CD14-positive monocyte (primary cell): Measurements from ENCODE around the gene FNDC3B. TPM values are rescaled to one million over a fixed set of nuclear protein-coding genes. Genes with fewer than 3 reads are reported as not detected.

ENCODE experiments used
- DNase-seq, 3 donors: peaks; one replicate each; pipeline ENCODE4 v3.0.0-alpha.2; 2011 to 2022
- H2AFZ ChIP-seq: 2 replicates; pipeline ENCODE4 v1.6.0; 2012; ENCODE audit warnings: mild to moderate bottlenecking, low read depth, low read length, inconsistent platforms; ENCODE audit not compliant: insufficient read depth, poor library complexity, severe bottlenecking
- H3K27ac ChIP-seq, 2 donors: 1 replicate in 1 of 2; 2 replicates in 1 of 2; pipeline ENCODE4 v1.5.1; 2012 to 2013; ENCODE audit warnings: low read length in 2 of 2, control low read depth in 1 of 2, inconsistent platforms in 1 of 2, low read depth in 1 of 2, mild to moderate bottlenecking in 1 of 2
- H3K27me3 ChIP-seq, 2 donors: one replicate each; pipeline versions ENCODE4 v1.6.0 to v1.6.1; 2011 to 2013; ENCODE audit warnings: low read length in 2 of 2; ENCODE audit not compliant: control insufficient read depth in 2 of 2, insufficient read depth in 2 of 2
- H3K36me3 ChIP-seq, 2 donors: replicated peaks in 1 of 2; 1 replicate in 1 of 2; 2 replicates in 1 of 2; pipeline versions ENCODE4 v1.5.1 to v1.6.1; 2012 to 2013; ENCODE audit warnings: low read length in 2 of 2, control low read depth in 1 of 2, inconsistent platforms in 1 of 2, mild to moderate bottlenecking in 1 of 2; ENCODE audit not compliant: insufficient read depth in 2 of 2, control insufficient read depth in 1 of 2
- H3K4me1 ChIP-seq, 2 donors: 1 replicate in 1 of 2; 2 replicates in 1 of 2; pipeline versions ENCODE4 v1.5.1 to v1.6.1; 2012 to 2013; ENCODE audit warnings: low read length in 2 of 2, control low read depth in 1 of 2, inconsistent platforms in 1 of 2, mild to moderate bottlenecking in 1 of 2, moderate library complexity in 1 of 2; ENCODE audit not compliant: insufficient read depth in 2 of 2, control insufficient read depth in 1 of 2
- H3K4me2 ChIP-seq: replicated peaks from 2 replicates; pipeline ENCODE3; 2012; ENCODE audit warnings: low read length, moderate library complexity, mild to moderate bottlenecking; ENCODE audit not compliant: poor library complexity, severe bottlenecking; ENCODE audit errors: extremely low read depth
- H3K4me3 ChIP-seq, 3 experiments: fragments of 200-600 bp in 1 of 3; sonication (generic) in 1 of 3; replicated peaks in 1 of 3; 1 replicate in 2 of 3; 2 replicates in 1 of 3; pipeline ENCODE4 v1.5.1; 2011 to 2013; ENCODE audit warnings: low read length in 3 of 3, mild to moderate bottlenecking in 3 of 3, control low read depth in 2 of 3, low read depth in 2 of 3, inconsistent platforms in 1 of 3, moderate library complexity in 1 of 3
- H3K79me2 ChIP-seq: 2 replicates; pipeline ENCODE4 v1.6.0; 2012; ENCODE audit warnings: mild to moderate bottlenecking, control low read depth, inconsistent platforms, low read length, moderate library complexity; ENCODE audit not compliant: insufficient read depth
- H3K9ac ChIP-seq: 2 replicates; pipeline ENCODE4 v1.6.0; 2017; ENCODE audit warnings: low read length, mild to moderate bottlenecking; ENCODE audit not compliant: insufficient read depth, poor library complexity, severe bottlenecking
- H3K9me3 ChIP-seq, 2 donors: replicated peaks in 1 of 2; 1 replicate in 1 of 2; 2 replicates in 1 of 2; pipeline versions ENCODE4 v1.5.1 to v1.6.1; 2012 to 2013; ENCODE audit warnings: low read length in 2 of 2, control low read depth in 1 of 2; ENCODE audit not compliant: control insufficient read depth in 1 of 2, insufficient read depth in 1 of 2
- H4K20me1 ChIP-seq: 2 replicates; pipeline ENCODE4 v1.6.0; 2012; ENCODE audit warnings: mild to moderate bottlenecking, low read length, control low read depth, moderate library complexity; ENCODE audit not compliant: insufficient read depth
- H3K27ac Mint-ChIP-seq, 7 donors: one replicate each; pipeline ENCODE4 v1.8.0; 2020; ENCODE audit warnings: mild to moderate bottlenecking in 7 of 7, mixed read lengths in 7 of 7, moderate library complexity in 6 of 7, inconsistent platforms in 2 of 7
- H3K27me3 Mint-ChIP-seq, 3 donors: one replicate each; pipeline ENCODE4 v1.8.0; 2021 to 2022; ENCODE audit warnings: low read depth in 3 of 3, mild to moderate bottlenecking in 3 of 3, mixed read lengths in 3 of 3, moderate library complexity in 3 of 3, inconsistent platforms in 1 of 3
- H3K36me3 Mint-ChIP-seq, 2 donors: one replicate each; pipeline ENCODE4 v1.8.0; 2020; ENCODE audit warnings: mixed read lengths in 2 of 2, inconsistent platforms in 1 of 2, mild to moderate bottlenecking in 1 of 2
- H3K4me1 Mint-ChIP-seq: one replicate; pipeline ENCODE4 v1.8.0; 2020; ENCODE audit warnings: mild to moderate bottlenecking, mixed read lengths
- H3K4me3 Mint-ChIP-seq, 2 donors: one replicate each; pipeline ENCODE4 v1.8.0; 2020; ENCODE audit warnings: mild to moderate bottlenecking in 2 of 2, mixed read lengths in 2 of 2, moderate library complexity in 1 of 2
- H3K9me3 Mint-ChIP-seq, 7 donors: one replicate each; pipeline ENCODE4 v1.8.0; 2020 to 2022; ENCODE audit warnings: mixed read lengths in 7 of 7, mild to moderate bottlenecking in 6 of 7, moderate library complexity in 6 of 7, inconsistent platforms in 2 of 7
- WGBS: methylation state at CpG from one replicate; pipeline ENCODE4 v1.1.5; 2013; ENCODE audit warnings: missing lambda C conversion rate; ENCODE audit not compliant: insufficient coverage; 5-methylcytosine and 5-hydroxymethylcytosine counted together
- intact Hi-C, 2 donors: fragments of 100-400 bp; cut with micrococcal nuclease; formaldehyde crosslinking; loops; one replicate each; pipeline versions ENCODE4 v1.15.0 to v1.15.1; 2023
- polyA plus RNA-seq, 3 donors: library from polyadenylated mRNA; depleted of rRNA in 1 of 3; unstranded in 2 of 3; stranded (reverse) in 1 of 3; fragments of 300-500 nt in 2 of 3; fragments of >200 nt in 1 of 3; fragmentation: Illumina TruSeq in 2 of 3; gene quantifications; 1 replicate in 2 of 3; 2 replicates in 1 of 3; pipeline ENCODE4 v1.2.3, GENCODE V29; 2012 to 2021
- TF ChIP-seq, protein P1 (sequence below): fragments of 200-600 bp; IDR thresholded peaks from one replicate; pipeline ENCODE4 v1.8.0; 2022; ENCODE audit warnings: antibody characterized with exemption, mild to moderate bottlenecking

FNDC3B gene
- polyA plus RNA-seq, 3 donors, result 19.6 to 36.1 (median 25.7) TPM

DNA sequence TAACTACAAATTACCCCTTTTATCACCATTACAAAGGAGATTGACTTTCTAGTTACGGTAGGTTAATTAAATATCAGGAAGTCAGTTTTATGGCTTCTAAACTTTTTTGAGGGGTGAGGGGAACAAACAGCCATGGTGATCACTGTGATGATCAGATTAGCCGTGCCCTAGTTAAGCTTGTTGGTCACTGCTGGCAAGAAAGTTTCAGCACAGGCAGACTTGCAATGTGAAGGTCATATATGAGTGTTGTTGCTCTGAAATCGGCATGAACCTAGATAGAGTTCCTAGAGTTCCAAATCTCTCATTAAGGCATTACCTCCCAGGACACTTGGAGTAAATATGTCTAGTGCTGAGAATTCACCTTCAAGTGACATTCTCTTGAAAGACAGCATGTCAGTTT is 252.3 kb downstream of the FNDC3B start:
- no peak overlapping the region for H3K4me2 ChIP-seq
- no peak overlapping the region for H2AFZ ChIP-seq
- H4K20me1 ChIP-seq, result peaks cover 23% of the 10 kb centered on the region
- peaks cover 33% of the 10 kb centered on the region for H3K79me2 ChIP-seq
- peaks cover 14 to 27% (median 19%) of the 10 kb centered on the region in 7 donors for H3K9me3 Mint-ChIP-seq
- H3K4me1 ChIP-seq, result no peaks in the 10 kb centered on the region
- H3K9me3 ChIP-seq, result peaks cover 15 to 23% of the 10 kb centered on the region in 2 donors
- peak overlapping the region in 1 of 2 donors; percentile 15 for H3K27ac ChIP-seq
- no peak overlapping the region for H3K4me3 ChIP-seq
- H3K27me3 ChIP-seq, result no peaks in the 10 kb centered on the region
- H3K36me3 Mint-ChIP-seq, result peaks cover 74 to 88% of the 10 kb centered on the region in 2 donors
- peak overlapping the region in 1 of 7 donors; percentile 6 for H3K27ac Mint-ChIP-seq
- peaks cover 10% of the 10 kb centered on the region for H3K4me1 Mint-ChIP-seq
- no peak overlapping the region for H3K9ac ChIP-seq
- H3K36me3 ChIP-seq, result peaks cover 58 to 92% of the 10 kb centered on the region in 2 donors
- no peak for DNase-seq
- TF ChIP-seq, protein P1, sequence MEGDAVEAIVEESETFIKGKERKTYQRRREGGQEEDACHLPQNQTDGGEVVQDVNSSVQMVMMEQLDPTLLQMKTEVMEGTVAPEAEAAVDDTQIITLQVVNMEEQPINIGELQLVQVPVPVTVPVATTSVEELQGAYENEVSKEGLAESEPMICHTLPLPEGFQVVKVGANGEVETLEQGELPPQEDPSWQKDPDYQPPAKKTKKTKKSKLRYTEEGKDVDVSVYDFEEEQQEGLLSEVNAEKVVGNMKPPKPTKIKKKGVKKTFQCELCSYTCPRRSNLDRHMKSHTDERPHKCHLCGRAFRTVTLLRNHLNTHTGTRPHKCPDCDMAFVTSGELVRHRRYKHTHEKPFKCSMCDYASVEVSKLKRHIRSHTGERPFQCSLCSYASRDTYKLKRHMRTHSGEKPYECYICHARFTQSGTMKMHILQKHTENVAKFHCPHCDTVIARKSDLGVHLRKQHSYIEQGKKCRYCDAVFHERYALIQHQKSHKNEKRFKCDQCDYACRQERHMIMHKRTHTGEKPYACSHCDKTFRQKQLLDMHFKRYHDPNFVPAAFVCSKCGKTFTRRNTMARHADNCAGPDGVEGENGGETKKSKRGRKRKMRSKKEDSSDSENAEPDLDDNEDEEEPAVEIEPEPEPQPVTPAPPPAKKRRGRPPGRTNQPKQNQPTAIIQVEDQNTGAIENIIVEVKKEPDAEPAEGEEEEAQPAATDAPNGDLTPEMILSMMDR, result no peak
- 100% methylated on average over 1 of the region's 3 CpGs for WGBS
- H3K4me3 Mint-ChIP-seq, result no peak overlapping the region
- intact Hi-C loops, result loop anchor here in 1 of 2 donors (5.0 kb wide), 1 partner anchor 254 kb away; the partner anchor contains the start of gene FNDC3B
- peaks cover 0 to 1% (median 0%) of the 10 kb centered on the region in 3 donors for H3K27me3 Mint-ChIP-seq

DNA sequence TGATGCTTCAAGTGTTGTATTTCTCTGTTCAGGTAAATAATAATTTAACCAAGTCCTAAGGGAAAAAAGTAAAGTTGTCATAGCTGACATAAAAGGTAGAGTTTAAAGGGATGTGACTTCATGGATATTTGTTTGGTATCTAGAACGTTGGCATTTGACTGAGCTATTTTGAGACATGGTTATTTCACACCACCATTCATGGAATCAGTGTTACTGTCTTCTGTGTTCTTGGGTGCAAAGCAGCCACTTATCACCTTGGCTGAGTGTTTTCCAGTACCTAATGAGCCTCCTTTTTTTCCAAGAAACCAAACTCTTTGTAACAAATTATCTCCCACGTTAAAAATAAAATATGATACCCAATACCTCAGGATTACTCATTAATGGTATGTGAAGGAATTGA is 253.0 kb downstream of the FNDC3B start:
- H2AFZ ChIP-seq, result no peak overlapping the region
- no peaks in the 10 kb centered on the region for H3K4me1 ChIP-seq
- Mint-ChIP-seq H3K9me3 (peaks cover 14 to 27% (median 19%) of the 10 kb centered on the region in 7 donors), H3K4me3 (no peak overlapping the region), H3K27me3 (peaks cover 0 to 1% (median 0%) of the 10 kb centered on the region in 3 donors), H3K36me3 (peaks cover 73 to 88% of the 10 kb centered on the region in 2 donors), H3K27ac (peak overlapping the region in 1 of 7 donors; percentile 2), H3K4me1 (peaks cover 10% of the 10 kb centered on the region)
- no peaks in the 10 kb centered on the region for H3K27me3 ChIP-seq
- DNase-seq, result no peak
- intact Hi-C loops, result loop anchor here in 1 of 2 donors (5.0 kb wide), 1 partner anchor 255 kb away; the partner anchor contains the start of gene FNDC3B
- H3K27ac ChIP-seq, result peak overlapping the region in 1 of 2 donors; percentile 45
- H3K4me2 ChIP-seq, result no peak overlapping the region
- peaks cover 32% of the 10 kb centered on the region for H3K79me2 ChIP-seq
- H4K20me1 ChIP-seq, result peaks cover 16% of the 10 kb centered on the region
- TF ChIP-seq, protein P1, result no peak
- whole genome bisulfite sequencing, result no CpG with 5 or more reads among the region's 2 CpGs
- no peak overlapping the region for H3K4me3 ChIP-seq
- no peak overlapping the region for H3K9ac ChIP-seq
- peaks cover 53 to 92% of the 10 kb centered on the region in 2 donors for H3K36me3 ChIP-seq
- H3K9me3 ChIP-seq, result peaks cover 15 to 23% of the 10 kb centered on the region in 2 donors
